GM19438 (cell line): ENCODE measurements around the gene DLEC1.

Source experiments
- ATAC-seq: cut with Tn5 transposase; IDR thresholded peaks from one replicate; pipeline ENCODE4 v1.9.1; 2021; ENCODE audit warnings: low read depth; ENCODE audit not compliant: unreplicated experiment

DLEC1 gene

DNA sequence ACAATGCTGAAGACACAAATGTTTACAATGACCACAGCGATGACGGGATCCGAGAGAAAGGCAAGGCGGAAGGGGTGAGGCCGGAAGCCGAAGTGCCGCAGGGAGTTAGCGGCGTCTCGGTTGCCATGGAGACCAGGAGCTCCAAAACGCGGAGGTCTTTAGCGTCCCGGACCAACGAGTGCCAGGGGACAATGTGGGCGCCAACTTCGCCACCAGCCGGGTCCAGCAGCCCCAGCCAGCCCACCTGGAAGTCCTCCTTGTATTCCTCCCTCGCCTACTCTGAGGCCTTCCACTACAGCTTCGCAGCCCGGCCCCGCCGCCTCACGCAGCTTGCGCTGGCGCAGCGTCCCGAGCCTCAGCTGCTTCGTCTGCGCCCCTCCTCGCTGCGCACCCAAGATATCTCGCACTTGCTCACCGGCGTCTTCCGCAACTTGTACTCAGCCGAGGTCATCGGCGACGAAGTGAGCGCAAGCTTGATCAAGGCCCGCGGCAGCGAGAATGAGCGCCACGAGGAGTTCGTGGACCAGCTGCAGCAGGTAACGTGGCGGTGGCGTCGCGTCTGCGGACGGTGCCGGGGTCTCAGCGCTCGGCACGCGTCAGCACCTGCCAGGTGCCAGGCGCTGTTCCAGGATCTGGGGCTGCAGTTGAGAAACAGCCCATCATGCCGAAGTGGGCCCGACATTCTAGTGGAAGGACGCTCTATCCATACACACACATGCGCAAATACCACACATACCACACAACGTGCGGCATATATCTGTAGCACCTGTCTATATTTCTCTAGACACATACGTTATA is at the start of gene DLEC1:
Gene DLEC1 (plus strand): TSS at position 108 of the 798 bp plus-strand sequence. CDS start 18 bp downstream, at position 126.
- peak; percentile 86 for ATAC-seq

DNA sequence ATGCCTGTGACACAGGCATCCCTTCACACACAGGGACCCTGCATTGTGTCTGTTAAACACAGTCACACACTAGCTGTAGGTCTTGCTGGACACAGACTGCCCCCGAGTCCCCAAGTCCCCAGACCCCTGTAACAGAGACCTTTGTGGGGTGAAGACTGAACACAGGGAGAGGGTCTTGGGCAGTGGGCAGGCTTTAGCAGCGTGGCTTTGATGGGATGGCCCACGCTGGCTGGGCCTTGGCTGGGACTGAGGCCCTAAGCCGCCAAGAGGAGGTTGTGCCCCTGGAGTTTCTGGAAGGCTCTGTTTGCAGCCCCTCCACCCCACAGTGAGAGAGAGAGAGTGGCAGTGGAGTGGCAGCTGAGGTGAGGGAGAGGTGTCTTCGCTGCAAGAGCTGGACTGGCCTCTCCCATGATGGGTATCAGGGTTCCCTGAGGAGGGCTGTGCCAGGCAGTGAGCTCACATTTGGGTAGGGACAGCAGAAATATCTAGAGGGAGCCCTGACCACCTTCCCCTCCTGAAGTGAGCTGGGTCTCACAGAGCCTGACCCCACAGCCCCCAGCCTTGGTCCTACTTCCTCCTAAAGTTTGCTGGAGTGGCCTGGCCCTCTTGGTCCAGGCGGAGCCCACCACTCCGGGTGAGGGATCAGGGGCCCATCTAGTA is 49.1 kb upstream of the DLEC1 start:
- no peak for ATAC-seq

DNA sequence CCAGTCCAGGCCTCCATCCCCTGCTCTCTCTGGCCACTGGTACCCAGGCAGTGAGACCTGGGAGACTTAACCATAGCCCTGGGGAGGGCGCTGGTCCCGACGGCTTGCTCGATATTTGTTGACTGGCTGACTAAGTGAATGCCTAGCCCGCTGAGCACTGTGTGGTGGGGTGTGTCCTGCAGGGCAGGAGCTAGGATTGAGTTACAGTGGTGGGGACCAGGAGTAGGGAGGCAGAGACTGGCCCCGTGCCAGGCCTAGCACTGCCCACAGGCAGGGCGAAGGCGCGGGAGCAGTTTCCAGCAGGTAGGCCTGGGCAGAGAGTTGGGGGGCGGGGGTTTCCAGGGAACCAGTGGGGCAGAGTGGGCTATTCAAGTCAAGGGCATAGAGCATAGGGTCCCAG is 48.5 kb upstream of the DLEC1 start, which contains the start of gene VILL:
Gene VILL (plus strand): TSS at position 260 of the 400 bp plus-strand sequence. CDS start 2,887 bp downstream, outside the sequence.
- ATAC-seq: no peak

DNA sequence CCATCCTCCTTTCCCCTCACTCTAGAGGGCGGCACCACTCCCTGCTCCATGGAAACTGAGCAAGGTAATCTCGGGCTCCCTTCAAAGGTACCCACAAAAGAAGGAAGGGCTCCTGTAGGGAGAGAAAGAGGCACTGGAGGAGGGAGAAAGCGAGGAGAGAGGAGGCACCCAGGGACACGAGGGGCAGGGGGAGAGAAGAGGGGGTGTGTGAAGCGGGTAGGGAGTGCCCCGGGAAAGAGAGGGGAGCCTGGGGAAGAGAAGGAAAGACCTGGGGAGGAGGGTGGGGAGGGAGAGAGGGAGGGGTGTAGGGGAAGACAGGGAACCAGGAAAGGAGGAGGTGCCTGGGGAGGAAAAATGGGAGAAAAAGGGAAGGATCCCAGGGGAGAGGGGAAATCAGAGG is 47.9 kb upstream of the DLEC1 start:
- no peak for ATAC-seq

GRCh38 chr3:37991823-37992222 is 47.2 kb upstream of the DLEC1 start:
- ATAC-seq: no peak

DNA sequence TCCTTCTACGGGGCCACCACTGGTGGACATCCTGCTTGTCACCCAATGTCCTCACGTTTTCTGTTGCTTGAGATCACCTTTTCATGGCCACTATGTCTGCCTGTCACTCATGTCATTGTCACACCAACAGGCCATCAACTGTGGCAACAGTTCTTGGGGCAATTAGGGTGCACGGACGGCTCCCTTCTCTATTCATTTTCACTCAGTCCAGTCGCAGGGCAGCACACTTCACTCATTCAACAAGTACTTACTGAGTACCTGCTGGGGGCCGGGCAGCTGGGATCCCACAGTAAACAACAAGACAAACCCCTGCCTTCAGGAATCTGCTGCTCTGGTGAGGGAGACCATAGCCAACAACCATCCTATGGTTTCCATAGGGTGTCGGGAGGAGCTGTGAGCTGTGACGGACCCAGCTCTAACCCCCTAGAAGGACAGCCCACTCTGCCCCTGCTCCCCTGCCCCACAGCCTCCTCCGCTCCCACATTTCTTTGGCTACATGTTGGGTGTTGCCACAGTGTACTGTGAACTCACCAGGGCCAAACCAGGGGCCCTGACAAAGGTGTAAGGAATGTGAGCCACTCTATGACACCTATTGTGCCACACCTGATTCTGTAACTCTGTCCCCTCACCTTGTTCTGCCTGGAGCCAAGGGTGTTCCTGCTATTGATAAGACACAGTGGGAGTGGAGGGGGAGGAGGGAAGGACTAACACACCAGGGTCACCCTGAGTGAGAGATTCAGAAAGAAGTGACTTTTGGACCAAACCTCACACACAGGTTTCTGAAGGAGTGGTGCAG is 46.5 kb upstream of the DLEC1 start:
- ATAC-seq: no peak

GRCh38 chr3:37993067-37993455 is 45.9 kb upstream of the DLEC1 start:
- ATAC-seq: no peak

GRCh38 chr3:37993460-37993819 is 45.6 kb upstream of the DLEC1 start:
- ATAC-seq: no peak

- ATAC-seq: peak; percentile 61
Measured at GRCh38 chr3:37993820-37994638, 45.0 kb upstream of the DLEC1 start.

DNA sequence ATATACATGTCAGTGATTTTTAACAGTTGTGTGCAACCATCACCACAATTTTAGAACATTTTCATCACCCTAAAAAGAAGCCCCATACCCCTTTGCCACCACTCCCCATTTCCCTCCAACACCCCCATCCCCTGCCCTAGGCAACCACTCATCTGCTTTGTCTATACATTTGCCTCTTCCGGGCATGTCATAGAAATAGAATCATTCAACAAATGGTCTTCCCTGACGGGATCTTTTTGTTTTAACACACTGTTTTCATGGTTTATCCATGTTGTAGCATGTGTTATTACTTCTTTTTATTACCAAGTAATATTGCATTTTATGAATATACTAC is 44.4 kb upstream of the DLEC1 start:
- ATAC-seq: no peak

GRCh38 chr3:37995652-37996641 is 43.1 kb upstream of the DLEC1 start:
- no peak for ATAC-seq

GRCh38 chr3:37996785-37997301 is 42.2 kb upstream of the DLEC1 start:
- ATAC-seq: no peak

DNA sequence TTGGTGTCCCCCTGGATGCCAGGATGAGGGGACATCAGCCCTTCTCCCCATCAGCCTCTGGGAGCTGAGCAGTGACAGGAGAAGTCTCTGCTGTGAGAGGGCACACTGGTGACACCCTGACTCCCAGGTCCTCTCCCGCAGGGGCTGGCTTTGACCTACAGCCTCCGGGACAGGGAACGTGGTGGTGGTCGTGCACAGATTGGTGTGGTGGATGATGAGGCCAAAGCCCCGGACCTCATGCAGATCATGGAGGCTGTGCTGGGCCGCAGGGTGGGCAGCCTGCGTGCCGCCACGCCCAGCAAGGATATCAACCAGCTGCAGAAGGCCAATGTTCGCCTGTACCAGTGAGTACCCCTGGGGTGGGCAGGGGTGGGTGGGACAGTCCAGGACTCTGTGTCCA is 41.7 kb upstream of the DLEC1 start:
- ATAC-seq: no peak

DNA sequence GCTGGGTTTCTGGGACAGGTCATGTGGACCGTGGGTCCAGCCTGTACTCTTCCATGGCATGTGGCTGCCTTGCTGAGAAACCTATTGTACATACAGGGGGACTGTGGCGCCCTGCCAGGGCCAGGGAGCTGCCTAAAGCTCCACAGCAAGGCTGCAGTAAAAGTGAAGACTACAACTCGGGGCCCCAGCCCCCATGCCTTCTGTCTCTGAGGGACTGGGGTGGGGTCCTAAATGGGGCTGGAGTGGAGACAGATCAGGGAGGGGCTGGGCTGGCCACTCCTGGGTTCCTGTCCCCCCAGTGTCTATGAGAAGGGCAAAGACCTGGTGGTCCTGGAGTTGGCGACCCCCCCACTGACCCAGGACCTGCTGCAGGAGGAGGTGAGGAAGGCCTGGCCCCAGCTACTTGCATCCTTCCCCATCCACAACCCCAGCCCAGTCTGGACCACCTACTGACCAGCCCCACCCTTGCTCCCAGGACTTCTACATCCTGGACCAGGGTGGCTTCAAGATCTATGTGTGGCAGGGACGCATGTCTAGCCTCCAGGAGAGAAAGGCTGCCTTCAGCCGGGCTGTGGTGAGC is 41.1 kb upstream of the DLEC1 start:
- ATAC-seq: no peak

GRCh38 chr3:37999836-38000235 is 39.2 kb upstream of the DLEC1 start:
- ATAC-seq: no peak

DNA sequence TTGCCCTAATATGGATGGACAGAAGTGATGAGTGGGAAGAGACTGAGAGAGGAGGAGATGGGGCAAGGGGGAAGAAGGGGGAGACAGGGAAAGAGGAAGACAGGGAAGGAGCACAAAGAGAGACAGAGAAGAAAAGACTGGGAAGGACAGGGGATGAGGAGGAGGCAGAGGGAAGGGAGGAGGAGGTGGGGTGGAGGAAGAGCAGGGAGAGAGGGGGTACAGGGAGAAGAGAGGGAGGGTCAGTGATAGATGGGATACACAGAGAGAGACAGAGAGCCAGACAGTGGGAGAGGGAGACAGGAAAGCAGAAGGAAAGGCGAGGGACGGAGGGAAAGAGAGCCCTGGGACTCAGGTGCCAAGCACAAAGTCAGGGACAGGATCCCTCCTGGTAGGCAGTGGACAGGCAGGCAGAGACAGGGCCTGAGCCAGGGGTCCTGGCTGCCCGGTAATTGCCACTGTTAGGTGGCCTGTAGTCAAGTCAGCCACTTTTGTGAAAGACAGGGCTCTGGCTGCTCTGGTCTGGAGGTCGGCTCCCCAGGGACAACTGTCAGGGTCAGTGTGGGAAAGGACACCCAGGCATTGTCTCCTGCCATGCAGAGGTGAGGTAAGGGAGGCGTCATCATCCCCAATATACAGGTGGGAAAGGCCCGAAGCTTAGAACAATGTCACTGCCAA is 38.6 kb upstream of the DLEC1 start:
- no peak for ATAC-seq

- ATAC-seq: no peak
Measured at GRCh38 chr3:38000965-38001455, 38.0 kb upstream of the DLEC1 start.

DNA sequence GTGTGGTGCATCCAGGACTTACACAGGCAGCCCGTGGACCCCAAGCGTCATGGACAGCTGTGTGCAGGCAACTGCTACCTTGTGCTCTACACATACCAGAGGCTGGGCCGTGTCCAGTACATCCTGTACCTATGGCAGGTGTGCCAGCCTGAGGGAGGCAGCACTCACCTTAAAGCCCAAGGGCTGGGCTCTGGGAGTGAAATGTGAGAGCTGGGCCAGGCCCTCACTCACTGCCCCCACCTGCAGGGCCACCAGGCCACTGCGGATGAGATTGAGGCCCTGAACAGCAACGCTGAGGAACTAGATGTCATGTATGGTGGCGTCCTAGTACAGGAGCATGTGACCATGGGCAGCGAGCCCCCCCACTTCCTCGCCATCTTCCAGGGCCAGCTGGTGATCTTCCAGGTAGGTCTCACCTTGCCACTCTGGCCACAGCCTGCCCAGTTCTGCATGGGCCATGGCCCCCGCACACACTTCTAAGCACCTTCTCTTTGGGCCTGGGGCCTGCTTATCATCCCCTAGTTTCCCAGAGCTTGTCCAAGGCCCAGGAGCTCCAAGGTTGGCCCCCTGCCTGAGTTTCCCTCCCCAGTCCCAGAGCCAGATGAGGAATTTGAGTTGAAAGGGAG is 37.4 kb upstream of the DLEC1 start:
- ATAC-seq: no peak
